Effector memory CD8-positive, alpha-beta T cell (primary cell): ENCODE results near the gene UBE2H.
"Not testable (repeated sequence)": the region's sequence is repeated elsewhere in the genome, so short reads cannot be mapped to it uniquely, and the experiment has no call there.

Experiments
- ATAC-seq: fragments of 150-1000 bp; cut with Tn5 transposase; replicated peaks from 2 replicates; pipeline ENCODE4 v1.10.0; 2021; ENCODE audit warnings: mild to moderate bottlenecking, moderate library complexity
- DNase-seq, 3 experiments: peaks; one replicate each; pipeline ENCODE4 v3.0.0; 2021
- H3K27ac Mint-ChIP-seq, 2 donors: one replicate each; pipeline ENCODE4 v1.8.0; 2022; ENCODE audit warnings: mild to moderate bottlenecking in 2 of 2, mixed read lengths in 2 of 2, moderate library complexity in 2 of 2
- H3K27me3 Mint-ChIP-seq, 2 donors: one replicate each; pipeline ENCODE4 v1.8.0; 2022; ENCODE audit warnings: mixed read lengths in 2 of 2
- H3K36me3 Mint-ChIP-seq: one replicate; pipeline ENCODE4 v1.8.0; 2022; ENCODE audit warnings: mild to moderate bottlenecking, moderate library complexity, mixed read lengths; ENCODE audit not compliant: insufficient read depth
- H3K4me1 Mint-ChIP-seq, 2 donors: one replicate each; pipeline ENCODE4 v1.8.0; 2022; ENCODE audit warnings: low read depth in 2 of 2, mixed read lengths in 2 of 2
- H3K4me3 Mint-ChIP-seq, 2 donors: one replicate each; pipeline ENCODE4 v1.8.0; 2022; ENCODE audit warnings: mild to moderate bottlenecking in 2 of 2, mixed read lengths in 2 of 2, moderate library complexity in 2 of 2
- H3K9me3 Mint-ChIP-seq, 2 donors: one replicate each; pipeline ENCODE4 v1.8.0; 2022; ENCODE audit warnings: mixed read lengths in 2 of 2

Gene UBE2H

DNA sequence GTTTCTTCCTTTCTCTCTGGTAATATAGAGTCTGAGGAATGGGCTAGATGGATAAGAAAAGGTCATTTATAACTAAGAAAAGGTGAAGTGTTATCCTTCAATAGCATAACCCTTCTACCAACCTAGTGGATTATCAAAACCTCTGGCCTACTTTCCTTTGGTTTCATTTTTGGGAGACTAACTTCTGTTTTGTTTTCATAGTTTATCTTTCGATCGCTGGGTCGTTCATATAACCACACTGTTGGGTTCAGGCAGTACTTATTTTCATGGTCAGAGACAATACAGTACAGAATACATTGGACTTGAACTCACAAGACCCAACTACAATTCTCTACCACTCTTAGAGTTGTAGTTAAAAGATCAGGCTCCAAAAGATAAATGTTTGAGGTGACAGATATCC lies 86.5 kb downstream of the UBE2H start:
- no peaks in the 10 kb centered on the region for H3K9me3 Mint-ChIP-seq
- ATAC-seq, result peak; percentile 73
- peaks cover 37 to 55% of the 10 kb centered on the region in 2 donors for H3K4me1 Mint-ChIP-seq
- no peaks in the 10 kb centered on the region for H3K27me3 Mint-ChIP-seq
- peaks cover 11% of the 10 kb centered on the region for H3K36me3 Mint-ChIP-seq
- H3K4me3 Mint-ChIP-seq, result peak overlapping the region in 1 of 2 donors; percentile 49
- DNase-seq, result no peak
- H3K27ac Mint-ChIP-seq, result peak overlapping the region; percentile 35 to 76

DNA sequence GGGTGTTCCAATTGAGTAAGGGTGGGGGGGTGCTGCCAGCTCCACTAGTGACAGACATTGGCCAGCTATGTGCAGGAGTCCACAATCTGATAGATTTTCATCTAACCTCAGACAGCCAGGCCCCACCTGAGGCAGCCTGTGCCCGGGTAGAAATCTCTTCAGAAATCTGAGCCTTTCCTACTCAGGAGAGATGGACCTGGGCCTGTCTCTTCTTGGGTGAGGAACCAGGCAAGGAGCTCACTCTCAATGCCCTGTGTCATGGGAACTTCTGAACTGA lies 86.9 kb downstream of the UBE2H start:
- Mint-ChIP-seq H3K9me3 (no peaks in the 10 kb centered on the region), H3K27ac (peak overlapping the region; percentile 35 to 76), H3K4me3 (peak overlapping the region in 1 of 2 donors; percentile 49), H3K4me1 (peaks cover 37 to 51% of the 10 kb centered on the region in 2 donors), H3K27me3 (no peaks in the 10 kb centered on the region), H3K36me3 (peaks cover 12% of the 10 kb centered on the region)
- DNase-seq, result no peak
- ATAC-seq, result peak; percentile 56

DNA sequence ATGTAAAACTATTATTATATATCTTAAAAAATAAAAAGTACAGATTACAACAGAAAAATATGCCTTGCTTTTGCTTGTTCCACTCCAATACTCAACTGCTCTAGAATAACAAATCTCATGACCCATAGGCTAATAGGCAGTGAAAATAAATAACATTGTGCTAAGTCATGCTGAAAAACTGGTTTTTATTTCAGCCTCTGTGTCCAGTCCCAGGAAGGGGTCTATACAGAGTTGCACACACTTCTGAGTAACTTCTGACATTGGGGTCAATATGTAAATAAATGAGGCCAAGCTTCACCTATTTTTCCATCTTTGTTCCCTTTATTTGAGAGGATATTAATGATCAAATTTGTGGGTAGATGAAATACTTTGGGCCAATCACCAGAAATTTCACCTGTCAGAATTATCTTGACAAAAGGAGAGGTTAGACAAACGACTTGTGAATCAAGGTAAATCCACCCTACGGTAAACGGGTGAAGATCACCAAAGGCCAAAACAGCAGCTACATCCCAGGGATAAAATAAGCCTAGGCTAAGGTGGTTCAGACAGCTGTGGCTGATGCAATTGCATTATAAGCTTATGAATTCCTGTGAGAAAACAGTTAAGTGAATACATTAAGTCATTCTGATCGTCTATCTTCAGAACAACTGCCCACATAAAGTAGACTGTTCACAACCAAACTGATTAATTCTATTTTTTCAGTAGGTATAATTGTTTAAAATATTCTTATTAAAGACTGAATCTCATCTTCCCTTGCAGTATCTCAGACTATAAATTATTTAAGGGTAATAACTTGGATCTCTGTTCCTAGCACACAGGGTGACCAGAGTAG lies 87.5 kb downstream of the UBE2H start:
- Mint-ChIP-seq H3K27me3 (no peaks in the 10 kb centered on the region), H3K36me3 (peaks cover 15% of the 10 kb centered on the region), H3K4me1 (peaks cover 40 to 52% of the 10 kb centered on the region in 2 donors), H3K27ac (peak overlapping the region in 1 of 2 donors; percentile 76), H3K9me3 (no peaks in the 10 kb centered on the region), H3K4me3 (peak overlapping the region in 1 of 2 donors; percentile 49)
- no peak for ATAC-seq
- DNase-seq, result no peak

DNA sequence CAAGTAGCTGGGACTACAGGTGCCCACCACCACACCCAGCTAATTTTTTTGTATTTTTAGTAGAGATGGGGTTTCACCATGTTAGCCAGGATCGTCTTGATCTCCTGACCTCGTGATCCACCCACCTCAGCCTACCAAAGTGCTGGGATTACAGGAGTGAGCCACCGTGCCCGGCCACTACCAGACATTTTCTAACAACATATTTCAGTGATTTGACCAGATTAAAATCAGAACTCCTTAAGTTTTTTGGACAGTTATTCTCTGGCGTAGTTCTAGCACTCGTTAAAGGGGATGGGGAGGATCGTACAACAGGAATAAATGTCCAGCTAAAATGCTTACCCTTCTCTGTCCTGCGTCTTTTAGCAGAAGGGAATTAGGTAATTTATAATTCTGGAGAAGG lies 88.1 kb downstream of the UBE2H start:
- H3K4me3 Mint-ChIP-seq, H3K27ac Mint-ChIP-seq, H3K27me3 Mint-ChIP-seq, DNase-seq, ATAC-seq, H3K9me3 Mint-ChIP-seq: not testable (repeated sequence)
- peaks cover 15% of the 10 kb centered on the region for H3K36me3 Mint-ChIP-seq
- H3K4me1 Mint-ChIP-seq, result peaks cover 41 to 51% of the 10 kb centered on the region in 2 donors

DNA sequence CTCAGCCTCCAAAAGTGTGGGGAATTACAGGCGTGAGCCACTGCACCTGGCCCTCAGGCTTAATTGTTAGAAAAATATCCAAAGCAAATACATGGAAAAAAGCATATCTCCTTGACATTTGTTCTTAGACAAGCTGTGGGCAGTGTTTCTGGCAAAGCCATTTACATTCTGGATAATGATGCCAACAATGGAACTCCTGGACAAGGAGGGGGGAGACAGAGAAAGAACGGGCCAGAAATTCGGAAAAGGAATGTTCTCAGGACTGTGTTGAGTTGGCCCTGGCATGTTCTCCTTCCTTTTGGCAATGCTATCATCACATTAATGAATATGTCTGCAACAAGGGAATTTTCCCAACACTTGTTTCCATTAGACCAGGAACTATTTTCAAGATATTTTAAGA lies 88.7 kb downstream of the UBE2H start:
- no peak for ATAC-seq
- Mint-ChIP-seq H3K27me3 (no peaks in the 10 kb centered on the region), H3K4me3 (no peak overlapping the region), H3K4me1 (peaks cover 44 to 50% of the 10 kb centered on the region in 2 donors), H3K27ac (no peak overlapping the region), H3K36me3 (peaks cover 12% of the 10 kb centered on the region), H3K9me3 (no peaks in the 10 kb centered on the region)
- DNase-seq, result no peak

- Mint-ChIP-seq H3K4me3 (no peak overlapping the region), H3K27ac (peak overlapping the region in 1 of 2 donors; percentile 6), H3K36me3 (peaks cover 7% of the 10 kb centered on the region), H3K27me3 (no peaks in the 10 kb centered on the region), H3K9me3 (no peaks in the 10 kb centered on the region), H3K4me1 (peaks cover 40 to 46% of the 10 kb centered on the region in 2 donors)
- ATAC-seq (no peak), DNase-seq (no peak)
These were observed 90.1 kb downstream of the UBE2H start for GRCh38 chr7:129862682-129863081.

GRCh38 chr7:129860784-129861183 lies 92.0 kb downstream of the UBE2H start:
- H3K4me3 Mint-ChIP-seq, H3K27me3 Mint-ChIP-seq: not testable (repeated sequence)
- peaks cover 38 to 54% of the 10 kb centered on the region in 2 donors for H3K4me1 Mint-ChIP-seq

DNA sequence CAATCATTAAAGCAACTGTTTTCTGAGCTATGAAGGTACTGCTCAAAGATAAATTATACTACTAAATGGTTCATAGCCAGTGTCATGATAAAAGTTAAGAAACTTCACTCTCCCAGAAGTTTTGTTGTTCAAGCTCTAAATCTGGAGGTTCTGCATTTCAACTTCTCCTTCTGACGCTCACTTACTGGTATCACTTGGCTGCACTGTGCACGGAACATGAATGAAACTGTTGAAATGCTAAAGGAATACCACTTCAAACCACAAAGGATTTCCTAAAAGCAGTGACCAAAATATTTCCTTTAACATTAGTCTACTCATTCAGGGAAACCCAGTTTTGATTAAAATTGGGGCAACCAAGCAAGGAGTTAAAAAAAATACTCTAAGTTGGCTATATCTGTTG lies 93.6 kb downstream of the UBE2H start:
- DNase-seq (no peak), ATAC-seq (no peak)
- H3K4me1 Mint-ChIP-seq, result peaks cover 44 to 56% of the 10 kb centered on the region in 2 donors
- H3K36me3 Mint-ChIP-seq, result peaks cover 15% of the 10 kb centered on the region
- no peaks in the 10 kb centered on the region for H3K9me3 Mint-ChIP-seq
- no peak overlapping the region for H3K4me3 Mint-ChIP-seq
- no peak overlapping the region for H3K27ac Mint-ChIP-seq
- no peaks in the 10 kb centered on the region for H3K27me3 Mint-ChIP-seq

More at GRCh38 chr7:129860784-129861183, 92.0 kb downstream of the UBE2H start:
- DNase-seq, H3K9me3 Mint-ChIP-seq, ATAC-seq: not testable (repeated sequence)
- Mint-ChIP-seq H3K36me3 (peaks cover 14% of the 10 kb centered on the region), H3K27ac (peak overlapping the region; percentile 1 to 35)

DNA sequence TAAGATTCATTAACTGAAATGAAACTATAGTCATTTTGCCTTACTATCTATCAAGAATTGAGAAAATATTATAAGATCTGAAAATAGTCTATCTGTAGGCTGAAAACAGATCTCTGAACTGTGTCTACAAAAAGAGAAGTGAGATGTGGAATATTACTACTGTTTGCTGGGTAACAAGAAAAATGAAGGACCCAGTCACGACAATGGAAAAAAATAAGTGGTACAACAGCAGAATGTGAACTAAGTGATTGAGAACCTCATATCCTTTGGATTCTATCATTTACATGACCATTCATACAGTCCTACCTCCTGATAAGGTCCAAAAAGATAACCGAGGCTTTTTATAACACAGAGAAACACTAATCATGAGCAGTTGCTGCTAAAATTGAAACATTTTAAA lies 94.3 kb downstream of the UBE2H start:
- ATAC-seq, result no peak
- Mint-ChIP-seq H3K36me3 (peaks cover 15% of the 10 kb centered on the region), H3K27me3 (no peaks in the 10 kb centered on the region), H3K4me1 (peaks cover 46 to 52% of the 10 kb centered on the region in 2 donors), H3K4me3 (no peak overlapping the region), H3K9me3 (no peaks in the 10 kb centered on the region), H3K27ac (no peak overlapping the region)
- DNase-seq, result no peak

DNA sequence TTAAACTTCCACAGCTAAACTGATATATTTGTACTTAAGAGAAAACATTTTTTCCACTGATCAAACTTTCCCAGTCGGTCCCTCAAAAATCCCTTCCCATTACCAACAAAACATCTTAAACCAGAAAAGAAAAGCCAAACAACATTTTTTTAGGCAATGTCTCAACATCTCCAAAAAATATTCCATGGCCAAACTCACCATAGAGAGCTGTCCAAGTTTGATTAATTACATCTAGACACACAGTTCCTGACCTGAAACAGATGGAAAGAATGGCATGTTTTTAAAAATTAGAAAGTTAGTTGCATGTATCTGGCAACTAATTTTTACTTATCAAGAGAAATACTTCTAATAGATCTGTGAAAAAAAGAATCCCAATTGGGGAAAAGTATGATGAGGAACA lies 95.4 kb downstream of the UBE2H start:
- no peak for ATAC-seq
- H3K36me3 Mint-ChIP-seq, result peaks cover 15% of the 10 kb centered on the region

DNA sequence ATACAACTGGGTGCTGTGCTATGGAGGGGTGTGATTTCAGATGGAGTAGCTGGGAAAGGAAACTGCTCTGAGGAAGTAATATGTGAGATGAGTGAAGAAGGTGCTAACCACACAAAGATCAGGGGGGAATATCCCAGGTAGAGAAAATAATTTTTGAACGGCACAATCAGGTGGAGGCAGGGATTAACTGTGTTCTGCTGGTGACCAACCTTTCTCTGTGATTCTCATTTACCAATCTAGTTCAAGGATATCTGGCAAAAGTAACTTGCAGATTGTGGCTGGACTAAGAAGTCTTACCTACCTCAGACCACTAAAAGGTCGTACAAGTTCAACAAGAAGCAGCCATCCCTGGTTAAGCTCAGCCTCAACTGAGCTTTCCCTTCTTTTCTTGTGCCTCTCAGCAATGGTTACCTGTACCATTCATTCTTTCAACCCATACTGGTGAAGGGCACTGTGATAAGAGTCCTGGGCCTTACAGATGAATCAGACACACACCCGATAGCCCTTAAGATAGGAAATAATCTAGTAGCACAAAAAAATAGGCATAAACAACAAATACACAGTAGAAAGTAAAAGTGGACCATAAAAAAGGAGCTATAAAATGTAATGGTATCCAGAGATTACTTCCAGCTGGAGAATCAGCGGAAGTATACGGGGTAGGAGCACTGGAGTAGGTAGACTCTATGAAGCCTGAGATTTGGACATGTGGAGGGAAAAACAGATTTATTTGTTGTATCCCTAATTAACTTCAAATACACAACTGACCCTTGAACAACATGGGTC lies 96.6 kb downstream of the UBE2H start:
- Mint-ChIP-seq H3K4me1 (peaks cover 35 to 38% of the 10 kb centered on the region in 2 donors), H3K9me3 (no peaks in the 10 kb centered on the region), H3K27me3 (no peaks in the 10 kb centered on the region), H3K4me3 (no peak overlapping the region), H3K27ac (peak overlapping the region in 1 of 2 donors; percentile 2), H3K36me3 (peaks cover 15% of the 10 kb centered on the region)
- peak; percentile 55 for ATAC-seq
- DNase-seq, result no peak

More for the DNA sequence above, 95.4 kb downstream of the UBE2H start:
- Mint-ChIP-seq H3K4me1 (peaks cover 43% of the 10 kb centered on the region in 2 donors), H3K27ac (peak overlapping the region in 1 of 2 donors; percentile 59), H3K4me3 (no peak overlapping the region), H3K9me3 (no peaks in the 10 kb centered on the region), H3K27me3 (no peaks in the 10 kb centered on the region)
- DNase-seq, result no peak

- ATAC-seq (no peak), DNase-seq (no peak)
- Mint-ChIP-seq H3K36me3 (peaks cover 10% of the 10 kb centered on the region), H3K27ac (no peak overlapping the region), H3K9me3 (no peaks in the 10 kb centered on the region), H3K27me3 (no peaks in the 10 kb centered on the region), H3K4me3 (no peak overlapping the region), H3K4me1 (peaks cover 32 to 37% of the 10 kb centered on the region in 2 donors)
These were observed 97.5 kb downstream of the UBE2H start for GRCh38 chr7:129855234-129855673.

DNA sequence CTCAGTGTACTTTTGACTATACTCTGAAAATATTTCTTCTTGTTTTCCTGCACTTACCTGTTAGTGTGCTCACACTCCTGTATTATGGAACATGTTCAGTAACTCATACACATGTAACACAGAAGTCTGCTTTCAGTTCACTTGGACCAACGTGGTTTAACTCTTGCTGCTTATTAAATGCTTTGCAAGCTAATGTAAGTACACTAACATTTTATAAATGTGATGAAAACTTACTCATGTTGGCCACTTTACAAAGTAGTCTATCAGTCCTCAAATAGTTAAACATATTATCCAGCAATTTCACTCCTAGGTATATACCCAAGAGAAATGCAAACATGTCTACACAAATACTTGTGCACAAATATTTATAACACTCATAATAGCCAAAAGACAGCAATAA lies 98.4 kb downstream of the UBE2H start:
- H3K4me3 Mint-ChIP-seq, result no peak overlapping the region
- H3K27ac Mint-ChIP-seq, result peak overlapping the region in 1 of 2 donors; percentile 24
- ATAC-seq, result no peak
- H3K27me3 Mint-ChIP-seq, result no peaks in the 10 kb centered on the region
- DNase-seq, result no peak
- H3K36me3 Mint-ChIP-seq, result peaks cover 17% of the 10 kb centered on the region
- no peaks in the 10 kb centered on the region for H3K9me3 Mint-ChIP-seq
- H3K4me1 Mint-ChIP-seq, result peaks cover 24 to 31% of the 10 kb centered on the region in 2 donors
